ENCODE measurements around the gene SLC7A9. TPM values are rescaled to one million over a fixed set of nuclear protein-coding genes. Genes with fewer than 3 reads are reported as not detected.

SLC7A9 gene
- total and polyA plus RNA-seq, 2 experiments from 2014 or later = 0.19 TPM; not detected in 1

DNA sequence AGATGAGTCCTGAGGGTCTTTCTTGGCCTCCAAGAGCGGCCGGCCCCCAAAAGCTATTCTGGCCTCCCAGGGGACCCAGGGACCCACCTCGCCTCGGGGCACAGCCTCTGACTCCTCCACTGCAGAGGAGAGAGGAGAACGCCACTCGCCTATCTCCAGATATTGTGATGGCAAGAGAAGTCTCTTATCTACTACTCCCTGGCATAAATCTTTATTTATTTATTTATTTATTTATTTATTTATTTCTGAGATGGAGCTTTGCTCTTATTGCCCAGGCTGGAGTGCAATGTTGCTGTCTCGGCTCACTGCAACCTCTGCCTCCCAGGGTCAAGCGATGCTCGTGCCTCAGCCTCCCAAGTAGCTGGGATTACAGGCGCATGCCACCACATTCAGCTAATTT lies 11.0 kb downstream of the SLC7A9 start (continued):
- TF ChIP-seq, protein P1, sequence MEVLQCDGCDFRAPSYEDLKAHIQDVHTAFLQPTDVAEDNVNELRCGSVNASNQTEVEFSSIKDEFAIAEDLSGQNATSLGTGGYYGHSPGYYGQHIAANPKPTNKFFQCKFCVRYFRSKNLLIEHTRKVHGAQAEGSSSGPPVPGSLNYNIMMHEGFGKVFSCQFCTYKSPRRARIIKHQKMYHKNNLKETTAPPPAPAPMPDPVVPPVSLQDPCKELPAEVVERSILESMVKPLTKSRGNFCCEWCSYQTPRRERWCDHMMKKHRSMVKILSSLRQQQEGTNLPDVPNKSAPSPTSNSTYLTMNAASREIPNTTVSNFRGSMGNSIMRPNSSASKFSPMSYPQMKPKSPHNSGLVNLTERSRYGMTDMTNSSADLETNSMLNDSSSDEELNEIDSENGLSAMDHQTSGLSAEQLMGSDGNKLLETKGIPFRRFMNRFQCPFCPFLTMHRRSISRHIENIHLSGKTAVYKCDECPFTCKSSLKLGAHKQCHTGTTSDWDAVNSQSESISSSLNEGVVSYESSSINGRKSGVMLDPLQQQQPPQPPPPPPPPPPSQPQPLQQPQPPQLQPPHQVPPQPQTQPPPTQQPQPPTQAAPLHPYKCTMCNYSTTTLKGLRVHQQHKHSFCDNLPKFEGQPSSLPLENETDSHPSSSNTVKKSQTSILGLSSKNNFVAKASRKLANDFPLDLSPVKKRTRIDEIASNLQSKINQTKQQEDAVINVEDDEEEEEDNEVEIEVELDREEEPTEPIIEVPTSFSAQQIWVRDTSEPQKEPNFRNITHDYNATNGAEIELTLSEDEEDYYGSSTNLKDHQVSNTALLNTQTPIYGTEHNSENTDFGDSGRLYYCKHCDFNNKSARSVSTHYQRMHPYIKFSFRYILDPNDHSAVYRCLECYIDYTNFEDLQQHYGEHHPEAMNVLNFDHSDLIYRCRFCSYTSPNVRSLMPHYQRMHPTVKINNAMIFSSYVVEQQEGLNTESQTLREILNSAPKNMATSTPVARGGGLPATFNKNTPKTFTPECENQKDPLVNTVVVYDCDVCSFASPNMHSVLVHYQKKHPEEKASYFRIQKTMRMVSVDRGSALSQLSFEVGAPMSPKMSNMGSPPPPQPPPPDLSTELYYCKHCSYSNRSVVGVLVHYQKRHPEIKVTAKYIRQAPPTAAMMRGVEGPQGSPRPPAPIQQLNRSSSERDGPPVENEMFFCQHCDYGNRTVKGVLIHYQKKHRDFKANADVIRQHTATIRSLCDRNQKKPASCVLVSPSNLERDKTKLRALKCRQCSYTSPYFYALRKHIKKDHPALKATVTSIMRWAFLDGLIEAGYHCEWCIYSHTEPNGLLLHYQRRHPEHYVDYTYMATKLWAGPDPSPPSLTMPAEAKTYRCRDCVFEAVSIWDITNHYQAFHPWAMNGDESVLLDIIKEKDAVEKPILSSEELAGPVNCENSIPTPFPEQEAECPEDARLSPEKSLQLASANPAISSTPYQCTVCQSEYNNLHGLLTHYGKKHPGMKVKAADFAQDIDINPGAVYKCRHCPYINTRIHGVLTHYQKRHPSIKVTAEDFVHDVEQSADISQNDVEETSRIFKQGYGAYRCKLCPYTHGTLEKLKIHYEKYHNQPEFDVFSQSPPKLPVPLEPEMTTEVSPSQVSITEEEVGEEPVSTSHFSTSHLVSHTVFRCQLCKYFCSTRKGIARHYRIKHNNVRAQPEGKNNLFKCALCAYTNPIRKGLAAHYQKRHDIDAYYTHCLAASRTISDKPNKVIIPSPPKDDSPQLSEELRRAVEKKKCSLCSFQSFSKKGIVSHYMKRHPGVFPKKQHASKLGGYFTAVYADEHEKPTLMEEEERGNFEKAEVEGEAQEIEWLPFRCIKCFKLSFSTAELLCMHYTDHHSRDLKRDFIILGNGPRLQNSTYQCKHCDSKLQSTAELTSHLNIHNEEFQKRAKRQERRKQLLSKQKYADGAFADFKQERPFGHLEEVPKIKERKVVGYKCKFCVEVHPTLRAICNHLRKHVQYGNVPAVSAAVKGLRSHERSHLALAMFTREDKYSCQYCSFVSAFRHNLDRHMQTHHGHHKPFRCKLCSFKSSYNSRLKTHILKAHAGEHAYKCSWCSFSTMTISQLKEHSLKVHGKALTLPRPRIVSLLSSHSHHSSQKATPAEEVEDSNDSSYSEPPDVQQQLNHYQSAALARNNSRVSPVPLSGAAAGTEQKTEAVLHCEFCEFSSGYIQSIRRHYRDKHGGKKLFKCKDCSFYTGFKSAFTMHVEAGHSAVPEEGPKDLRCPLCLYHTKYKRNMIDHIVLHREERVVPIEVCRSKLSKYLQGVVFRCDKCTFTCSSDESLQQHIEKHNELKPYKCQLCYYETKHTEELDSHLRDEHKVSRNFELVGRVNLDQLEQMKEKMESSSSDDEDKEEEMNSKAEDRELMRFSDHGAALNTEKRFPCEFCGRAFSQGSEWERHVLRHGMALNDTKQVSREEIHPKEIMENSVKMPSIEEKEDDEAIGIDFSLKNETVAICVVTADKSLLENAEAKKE (CRISPR knock-in tag; IDR thresholded peaks at IDR 0.05) = no peak

- ATAC-seq = no peak
- no peaks in the 10 kb centered on the region for H3F3A ChIP-seq (replicated peaks; ENCODE audit: low read depth)
- no peaks in the 10 kb centered on the region; the same call in 2 of the 3 replicates for H3K9me3 Mint-ChIP-seq
- no peak overlapping the region for H3K27ac ChIP-seq (ENCODE audit: low read depth)
- H3K9me2 ChIP-seq (ENCODE audit: insufficient read depth) = no peaks in the 10 kb centered on the region
- H3K27me3 ChIP-seq (ENCODE audit: insufficient read depth) = no peaks in the 10 kb centered on the region
- H3K27ac Mint-ChIP-seq = no peak overlapping the region
- H3K36me3 Mint-ChIP-seq (ENCODE audit: low read depth) = no peaks in the 10 kb centered on the region
- no peak for DNase-seq (ENCODE audit: low spot score)
- no peaks in the 10 kb centered on the region for H3K4me1 Mint-ChIP-seq
- H3K4me3 ChIP-seq = no peak overlapping the region
- H3K36me3 ChIP-seq (ENCODE audit: insufficient read depth) = no peaks in the 10 kb centered on the region
- H3K27me3 Mint-ChIP-seq (ENCODE audit: insufficient read depth, low read depth, poor library complexity) = peaks cover 1% of the 10 kb centered on the region
- no peaks in the 10 kb centered on the region for H4K20me1 ChIP-seq (replicated peaks; ENCODE audit: insufficient read depth)
- no peak overlapping the region for H3K4me2 ChIP-seq
- no peaks in the 10 kb centered on the region for H3K4me1 ChIP-seq (ENCODE audit: insufficient read depth)
- H2AFZ ChIP-seq = no peak overlapping the region
- H3K79me2 ChIP-seq (replicated peaks; ENCODE audit: insufficient read depth) = no peaks in the 10 kb centered on the region
- H3K4me3 Mint-ChIP-seq = no peak overlapping the region
- no peak for TF ChIP-seq ZNF331 (CRISPR knock-in tag; IDR thresholded peaks at IDR 0.05; ENCODE audit: low read depth)
- TF ChIP-seq REST (IDR thresholded peaks at IDR 0.05; ENCODE audit: unreplicated experiment) = no peak
- TF ChIP-seq, protein P2, sequence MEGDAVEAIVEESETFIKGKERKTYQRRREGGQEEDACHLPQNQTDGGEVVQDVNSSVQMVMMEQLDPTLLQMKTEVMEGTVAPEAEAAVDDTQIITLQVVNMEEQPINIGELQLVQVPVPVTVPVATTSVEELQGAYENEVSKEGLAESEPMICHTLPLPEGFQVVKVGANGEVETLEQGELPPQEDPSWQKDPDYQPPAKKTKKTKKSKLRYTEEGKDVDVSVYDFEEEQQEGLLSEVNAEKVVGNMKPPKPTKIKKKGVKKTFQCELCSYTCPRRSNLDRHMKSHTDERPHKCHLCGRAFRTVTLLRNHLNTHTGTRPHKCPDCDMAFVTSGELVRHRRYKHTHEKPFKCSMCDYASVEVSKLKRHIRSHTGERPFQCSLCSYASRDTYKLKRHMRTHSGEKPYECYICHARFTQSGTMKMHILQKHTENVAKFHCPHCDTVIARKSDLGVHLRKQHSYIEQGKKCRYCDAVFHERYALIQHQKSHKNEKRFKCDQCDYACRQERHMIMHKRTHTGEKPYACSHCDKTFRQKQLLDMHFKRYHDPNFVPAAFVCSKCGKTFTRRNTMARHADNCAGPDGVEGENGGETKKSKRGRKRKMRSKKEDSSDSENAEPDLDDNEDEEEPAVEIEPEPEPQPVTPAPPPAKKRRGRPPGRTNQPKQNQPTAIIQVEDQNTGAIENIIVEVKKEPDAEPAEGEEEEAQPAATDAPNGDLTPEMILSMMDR (conservative IDR thresholded peaks at IDR 0.05; ENCODE audit: low read depth in 2 of 2) = no peak
- TF ChIP-seq CREB1 (CRISPR knock-in tag; IDR thresholded peaks at IDR 0.05; ENCODE audit: low read depth) = no peak
- no peak for TF ChIP-seq EZH2phosphoT487 (IDR thresholded peaks at IDR 0.05; ENCODE audit: unreplicated experiment)
- no peak for TF ChIP-seq EZH2 (IDR thresholded peaks at IDR 0.05; ENCODE audit: low read depth, unreplicated experiment)
- no peak for TF ChIP-seq JUNB (IDR thresholded peaks at IDR 0.05; ENCODE audit: unreplicated experiment)
Observed at GRCh38 chr19:32858155-32858554, 11.4 kb downstream of the SLC7A9 start.

All from GM23338 (cell line).